SK-N-SH (cell line): Measurements from ENCODE around the gene DAGLB. TPM values are rescaled to one million over a fixed set of nuclear protein-coding genes. Genes with fewer than 3 reads are reported as not detected.
"Not testable (repeated sequence)": the region's sequence is repeated elsewhere in the genome, so short reads cannot be mapped to it uniquely, and the experiment has no call there.

ENCODE experiments used
- CTCF ChIA-PET: fragments of 300-600, 350-600 bp; formaldehyde crosslinking; extraction: SDS; loops from one replicate; lab custom pipeline; 2021; lab: Yijun Ruan, JAX
- POLR2A ChIA-PET: fragments of 350-600 bp; sonication (Branson Sonifier 250); formaldehyde crosslinking; extraction: SDS; loops from one replicate; lab custom pipeline; 2020; ENCODE audit warnings: antibody characterized with exemption, inconsistent platforms; lab: Yijun Ruan, JAX
- DNase-seq: peaks from one replicate; pipeline ENCODE4 v3.0.0; 2012
- H2AFZ ChIP-seq: fragments of 200-600 bp; sonication (generic); 2 replicates; pipeline ENCODE4 v1.8.1; 2016; ENCODE audit warnings: antibody characterized with exemption, mild to moderate bottlenecking, low read depth
- H3F3A ChIP-seq: fragments of 200-600 bp; sonication (generic); replicated peaks from 2 replicates; pipeline ENCODE3; 2016; ENCODE audit warnings: antibody characterized with exemption, mild to moderate bottlenecking; ENCODE audit not compliant: insufficient read depth
- H3K27ac ChIP-seq, 2 experiments: fragments of 200-500 bp in 1 of 2; fragments of 200-600 bp in 1 of 2; sonication (Bioruptor generic) in 1 of 2; sonication (generic), shearing (Covaris generic) in 1 of 2; 2 replicates each; pipeline versions ENCODE4 v1.5.1 to v1.6.1; 2014 to 2016; ENCODE audit warnings: low read depth in 2 of 2, inconsistent platforms in 1 of 2, low read length in 1 of 2, mild to moderate bottlenecking in 1 of 2, mixed read lengths in 1 of 2
- H3K27me3 ChIP-seq: fragments of 200-600 bp; sonication (generic), shearing (Covaris generic); 2 replicates; pipeline ENCODE4 v1.6.1; 2016; ENCODE audit warnings: mixed run types; ENCODE audit not compliant: insufficient read depth
- H3K36me3 ChIP-seq, 2 experiments: fragments of 200-500 bp in 1 of 2; fragments of 200-600 bp in 1 of 2; sonication (Bioruptor generic) in 1 of 2; sonication (generic) in 1 of 2; replicated peaks in 1 of 2; 2 replicates each; pipeline versions ENCODE3 to v1.5.1; 2014 to 2016; ENCODE audit warnings: low read length in 1 of 2, mild to moderate bottlenecking in 1 of 2; ENCODE audit not compliant: insufficient read depth in 2 of 2, control insufficient read depth in 1 of 2
- H3K4me1 ChIP-seq, 2 experiments: fragments of 200-500 bp in 1 of 2; fragments of 200-600 bp in 1 of 2; sonication (Bioruptor generic) in 1 of 2; sonication (generic), shearing (Covaris generic) in 1 of 2; 2 replicates each; pipeline versions ENCODE4 v1.5.1 to v1.6.1; 2014 to 2016; ENCODE audit warnings: low read depth in 1 of 2, low read length in 1 of 2, mixed run types in 1 of 2; ENCODE audit not compliant: insufficient read depth in 2 of 2, control insufficient read depth in 1 of 2
- H3K4me2 ChIP-seq: fragments of 200-600 bp; sonication (generic), shearing (Covaris generic); 2 replicates; pipeline ENCODE4 v1.6.1; 2017; ENCODE audit warnings: mixed run types
- H3K4me3 ChIP-seq, 2 experiments: fragments of 200-500 bp in 1 of 2; fragments of 200-600 bp in 1 of 2; sonication (Bioruptor generic) in 1 of 2; sonication (generic), shearing (Covaris generic) in 1 of 2; 2 replicates each; pipeline versions ENCODE4 v1.5.1 to v1.8.1; 2014 to 2016; ENCODE audit warnings: low read depth in 2 of 2, inconsistent platforms in 1 of 2, low read length in 1 of 2, mild to moderate bottlenecking in 1 of 2, mixed read lengths in 1 of 2, moderate library complexity in 1 of 2
- H3K79me2 ChIP-seq: fragments of 200-600 bp; sonication (generic); 2 replicates; pipeline ENCODE4 v1.8.1; 2017; ENCODE audit warnings: mild to moderate bottlenecking; ENCODE audit not compliant: insufficient read depth
- H3K9ac ChIP-seq: fragments of 200-600 bp; sonication (generic); 2 replicates; pipeline ENCODE4 v1.6.1; 2017; ENCODE audit warnings: mixed run types
- H3K9me2 ChIP-seq: fragments of 200-600 bp; sonication (generic); 2 replicates; pipeline ENCODE4 v1.6.1; 2017; ENCODE audit warnings: mixed run types
- H3K9me3 ChIP-seq: fragments of 200-600 bp; sonication (generic); 2 replicates; pipeline ENCODE4 v1.6.1; 2017; ENCODE audit warnings: mixed run types, mild to moderate bottlenecking, moderate library complexity
- H4K20me1 ChIP-seq: fragments of 200-600 bp; sonication (generic); 2 replicates; pipeline ENCODE4 v1.6.1; 2017; ENCODE audit warnings: mild to moderate bottlenecking, mixed run types; ENCODE audit not compliant: insufficient read depth
- CHD2 ChIP-seq: fragments of 150-350 bp; IDR thresholded peaks from 2 replicates; pipeline ENCODE4 v1.6.1; 2018; ENCODE audit warnings: low read length; ENCODE audit not compliant: partially characterized antibody
- CTCF ChIP-seq: fragments of 200-600 bp; sonication (generic); IDR thresholded peaks from 2 replicates; pipeline ENCODE4 v1.6.1; 2017; ENCODE audit warnings: antibody characterized with exemption, mild to moderate bottlenecking, moderate library complexity
- EZH2phosphoT487 ChIP-seq: fragments of 200-600 bp; sonication (generic); IDR thresholded peaks from 2 replicates; pipeline ENCODE4 v1.6.1; 2017; ENCODE audit warnings: low read depth, mixed run types, mild to moderate bottlenecking, antibody characterized with exemption, moderate library complexity, borderline replicate concordance
- FOSL2 ChIP-seq: IDR thresholded peaks from 2 replicates; pipeline ENCODE4 v1.4.0; 2012; ENCODE audit warnings: low read depth, mild to moderate bottlenecking, moderate library complexity, borderline replicate concordance
- JUND ChIP-seq: IDR thresholded peaks from 2 replicates; pipeline ENCODE4 v1.4.0; 2012
- MAX ChIP-seq: IDR thresholded peaks from 2 replicates; pipeline ENCODE4 v1.4.0; 2012; ENCODE audit warnings: low read depth
- MEF2A ChIP-seq: IDR thresholded peaks from 2 replicates; pipeline ENCODE4 v1.4.0; 2012; ENCODE audit warnings: low read depth, borderline replicate concordance
- MXI1 ChIP-seq: IDR thresholded peaks from 2 replicates; pipeline ENCODE4 v1.6.1; 2012; ENCODE audit warnings: mild to moderate bottlenecking, low read depth, low read length, improper control_type of control experiment
- NRF1 ChIP-seq: IDR thresholded peaks from 2 replicates; pipeline ENCODE4 v1.6.1; 2012; ENCODE audit warnings: low read depth, mild to moderate bottlenecking, low read length
- POLR2AphosphoS5 ChIP-seq: IDR thresholded peaks from 2 replicates; pipeline ENCODE4 v1.6.1; 2012; ENCODE audit warnings: low read depth, low read length
- RCOR1 ChIP-seq: fragments of 150-350 bp; IDR thresholded peaks from 2 replicates; pipeline ENCODE4 v1.6.1; 2017; ENCODE audit warnings: antibody characterized with exemption, low read length
- REST ChIP-seq: IDR thresholded peaks from 2 replicates; pipeline ENCODE4 v1.6.1; 2012; ENCODE audit warnings: mild to moderate bottlenecking, low read depth, low read length, moderate library complexity
- RFX5 ChIP-seq: IDR thresholded peaks from 2 replicates; pipeline ENCODE4 v1.6.1; 2012; ENCODE audit warnings: mild to moderate bottlenecking, improper control_type of control experiment, low read length
- RXRA ChIP-seq: IDR thresholded peaks from 2 replicates; pipeline ENCODE4 v1.4.0; 2012; ENCODE audit warnings: low read depth, mild to moderate bottlenecking, borderline replicate concordance
- SIN3A ChIP-seq: IDR thresholded peaks from 2 replicates; pipeline ENCODE4 v1.6.1; 2012; ENCODE audit warnings: low read depth, mild to moderate bottlenecking, low read length, moderate library complexity, borderline replicate concordance
- TEAD4 ChIP-seq: IDR thresholded peaks from 2 replicates; pipeline ENCODE4 v1.4.0; 2012; ENCODE audit warnings: mild to moderate bottlenecking, borderline replicate concordance; ENCODE audit not compliant: insufficient read depth
- USF1 ChIP-seq: IDR thresholded peaks from 2 replicates; pipeline ENCODE4 v1.4.0; 2012; ENCODE audit warnings: low read depth, borderline replicate concordance
- ZBTB33 ChIP-seq: IDR thresholded peaks from 2 replicates; pipeline ENCODE4 v1.4.0; 2012; ENCODE audit warnings: low read depth, borderline replicate concordance
- WGBS: methylation state at CpG from one replicate; pipeline ENCODE4 v1.1.6; 2017; ENCODE audit warnings: low lambda C conversion rate; 5-methylcytosine and 5-hydroxymethylcytosine counted together
- polyA plus RNA-seq, 3 experiments: library from polyadenylated mRNA; depleted of rRNA; stranded (reverse); fragments of >200 nt; gene quantifications; 2 replicates each; pipeline ENCODE4 v1.2.3, GENCODE V29; 2012

DAGLB gene
- polyA plus RNA-seq, 1 of the 3 experiments (the other 2 are of a cell fraction): 24.1 TPM

- CTCF ChIA-PET: interaction anchor here (1.0 kb wide), 1 partner anchor 55 kb away, joined by 3 read pairs; no protein-coding TSS in a partner anchor
- H4K20me1 ChIP-seq: peaks cover 87% of the 10 kb centered on the region
- H3K9me3 ChIP-seq, H2AFZ ChIP-seq, H3K27me3 ChIP-seq, H3K9me2 ChIP-seq, H3K4me3 ChIP-seq, POLR2A ChIA-PET, H3K9ac ChIP-seq, DNase-seq, H3K27ac ChIP-seq, H3K4me2 ChIP-seq: not testable (repeated sequence)
- H3F3A ChIP-seq: peaks cover 30% of the 10 kb centered on the region
- 96% methylated on average over 5 of the region's 5 CpGs for WGBS
- peaks cover 0 to 29% of the 10 kb centered on the region in 2 experiments for H3K36me3 ChIP-seq
- peaks cover 95% of the 10 kb centered on the region for H3K79me2 ChIP-seq
- H3K4me1 ChIP-seq: peaks cover 2 to 11% of the 10 kb centered on the region in 2 experiments; a peak in 2 of 4 replicates
These were observed 69.2 kb downstream of the DAGLB start for GRCh38 chr7:6378556-6378955.

GRCh38 chr7:6376820-6377219 lies 70.9 kb downstream of the DAGLB start:
- no peak for DNase-seq
- ChIA-PET POLR2A (no interaction called here), CTCF (interaction anchor here (1.0 kb wide), 1 partner anchor 549 kb away, joined by 3 read pairs; no protein-coding TSS in a partner anchor)
- H3K27me3 ChIP-seq: no peaks in the 10 kb centered on the region
- no peak overlapping the region for H2AFZ ChIP-seq
- H3F3A ChIP-seq: peaks cover 15% of the 10 kb centered on the region
- 84% methylated on average over 7 of the region's 7 CpGs for WGBS
- H3K4me1 ChIP-seq: peaks cover 2 to 11% of the 10 kb centered on the region in 2 experiments; a peak in 1 of 4 replicates
- TF ChIP-seq EZH2phosphoT487: no peak
- no peak for TF ChIP-seq USF1
- TF ChIP-seq TEAD4: no peak
- TF ChIP-seq ZBTB33: no peak
- no peak for TF ChIP-seq MXI1
- no peak for TF ChIP-seq SIN3A
- no peak for TF ChIP-seq NRF1
- no peak for TF ChIP-seq MEF2A
- no peak for TF ChIP-seq FOSL2
- no peak for TF ChIP-seq RXRA
- no peak for TF ChIP-seq CHD2
- no peak for TF ChIP-seq REST
- no peak for TF ChIP-seq MAX
- no peak for TF ChIP-seq RFX5
- no peak for TF ChIP-seq POLR2AphosphoS5
- no peak for TF ChIP-seq CTCF
- no peak for TF ChIP-seq JUND
- TF ChIP-seq RCOR1: no peak
- peak overlapping the region; percentile 75 for H3K4me2 ChIP-seq
- no peaks in the 10 kb centered on the region for H3K9me3 ChIP-seq
- peaks cover 0 to 21% of the 10 kb centered on the region in 2 experiments for H3K36me3 ChIP-seq
- H3K9ac ChIP-seq: 0 out of 2 replicates have a peak overlapping the region, but pooled peaks have one; percentile 94
- H3K27ac ChIP-seq: no peak overlapping the region
- H4K20me1 ChIP-seq: peaks cover 70% of the 10 kb centered on the region
- peaks cover 78% of the 10 kb centered on the region for H3K79me2 ChIP-seq
- no peaks in the 10 kb centered on the region for H3K9me2 ChIP-seq
- peak overlapping the region in 1 of 2 experiments; percentile 95; a peak in 2 of 4 replicates for H3K4me3 ChIP-seq
